GM21619 (cell line): ENCODE results near the gene CCDC6.
"Not testable (repeated sequence)": the region's sequence is repeated elsewhere in the genome, so short reads cannot be mapped to it uniquely, and the experiment has no call there.

Experiments used
- ATAC-seq: cut with Tn5 transposase; IDR thresholded peaks from one replicate; pipeline ENCODE4 v1.9.1; 2021; ENCODE audit not compliant: unreplicated experiment

CCDC6 gene

DNA sequence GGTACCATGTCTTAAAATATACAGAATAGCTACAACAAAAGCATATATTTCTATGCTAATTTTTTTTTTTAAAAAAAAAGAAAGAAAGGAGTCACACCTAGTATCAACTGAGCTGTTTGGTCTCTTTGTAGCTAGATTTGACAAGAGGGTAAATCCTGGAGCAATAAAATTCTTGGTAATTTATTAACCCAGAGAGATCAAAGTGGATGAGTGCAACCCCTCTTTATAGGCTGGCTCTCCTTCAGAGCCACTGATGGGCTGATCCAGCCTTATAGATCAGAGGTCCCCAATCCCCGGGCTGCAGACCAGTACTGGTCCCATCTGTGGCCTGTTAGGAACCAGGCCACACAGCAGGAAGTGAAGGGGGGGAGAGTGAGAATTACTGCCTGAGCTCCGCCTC lies 133.3 kb downstream of the CCDC6 start:
- ATAC-seq = no peak

DNA sequence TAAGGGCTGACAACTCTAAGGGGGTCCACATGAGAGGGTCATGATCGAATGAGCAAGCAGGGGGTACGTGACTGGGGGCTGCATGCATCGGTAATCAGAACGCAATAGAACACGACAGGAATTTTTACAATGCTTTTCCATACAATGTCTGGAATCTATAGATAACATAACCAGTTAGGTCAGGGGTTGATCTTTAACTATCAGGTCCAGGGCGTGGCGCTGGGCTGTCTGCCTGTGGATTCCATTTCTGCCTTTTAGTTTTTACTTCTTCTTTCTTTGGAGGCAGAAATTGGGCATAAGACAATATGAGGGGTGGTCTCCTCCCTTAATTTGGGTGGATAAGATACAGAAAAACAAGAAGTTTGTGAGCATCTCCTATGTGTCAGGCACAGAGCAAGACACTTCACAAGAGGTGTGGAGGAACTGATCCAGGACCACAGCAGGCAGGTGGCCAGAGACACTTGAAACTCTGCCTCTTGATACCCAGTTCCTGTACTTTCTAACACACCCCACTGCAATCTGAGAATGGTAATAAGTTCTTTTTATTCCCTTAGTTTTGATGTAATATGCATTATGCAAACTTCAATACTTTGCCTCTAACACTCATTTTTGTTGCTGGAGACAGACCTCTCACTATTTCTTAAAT lies 135.1 kb downstream of the CCDC6 start:
- no peak for ATAC-seq

DNA sequence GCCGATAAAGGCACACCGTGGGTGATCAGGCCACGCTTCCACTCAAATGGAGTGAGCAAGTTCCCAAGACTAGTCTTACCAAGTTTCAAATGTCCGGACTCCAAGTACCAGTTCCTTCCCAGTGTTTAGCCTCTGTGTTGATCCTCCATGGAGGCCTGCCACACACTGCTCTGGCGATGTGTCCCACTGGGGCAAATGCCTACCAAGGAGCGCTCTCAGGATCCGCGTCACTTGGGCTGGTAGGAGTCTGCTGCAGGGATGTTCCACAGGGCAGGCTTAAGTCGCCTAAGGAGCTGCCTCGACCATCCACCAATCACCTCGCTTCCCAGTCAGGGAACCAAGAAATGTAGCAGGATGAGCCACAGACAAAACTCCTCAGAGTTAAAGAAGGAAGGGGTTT lies 135.7 kb downstream of the CCDC6 start:
- no peak for ATAC-seq

DNA sequence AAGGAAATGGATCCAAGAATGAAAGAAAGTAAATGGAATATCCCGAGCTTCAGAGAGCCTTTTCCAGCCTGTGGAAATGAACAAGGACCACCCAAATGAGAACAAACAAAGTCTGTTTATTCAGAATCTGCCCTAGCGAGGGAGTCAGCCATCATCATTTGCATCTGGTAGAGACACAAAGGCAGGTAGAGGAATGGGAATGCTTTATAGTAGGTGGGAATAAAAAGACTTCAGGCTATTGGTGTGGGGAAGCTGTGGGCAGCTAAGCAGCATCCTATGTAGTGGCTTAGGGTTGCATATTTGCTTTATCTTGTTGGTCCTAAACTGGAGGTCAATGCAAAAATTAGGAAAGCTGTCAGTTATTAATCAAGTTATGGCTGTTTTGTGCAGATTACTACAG lies 143.9 kb downstream of the CCDC6 start:
- no peak for ATAC-seq

DNA sequence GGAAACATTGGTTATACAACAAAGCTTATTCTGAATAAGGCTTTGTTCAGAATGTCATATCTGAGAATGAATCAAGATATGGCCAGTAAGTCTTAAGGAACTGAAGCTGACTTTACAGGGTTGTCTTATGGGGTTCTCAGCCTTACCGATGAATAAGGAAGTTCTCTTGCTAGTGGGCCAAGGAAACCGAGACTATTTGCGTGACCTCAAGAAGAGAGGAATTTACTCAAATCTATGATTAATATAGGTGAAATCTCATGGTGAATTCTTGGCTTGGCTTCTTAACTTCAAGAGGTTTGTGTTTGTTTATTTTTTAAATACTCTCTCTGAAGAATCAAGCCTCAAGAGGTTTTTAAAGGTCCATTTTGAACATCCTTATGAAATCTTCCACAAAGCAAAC lies 148.4 kb downstream of the CCDC6 start:
- ATAC-seq = no peak

DNA sequence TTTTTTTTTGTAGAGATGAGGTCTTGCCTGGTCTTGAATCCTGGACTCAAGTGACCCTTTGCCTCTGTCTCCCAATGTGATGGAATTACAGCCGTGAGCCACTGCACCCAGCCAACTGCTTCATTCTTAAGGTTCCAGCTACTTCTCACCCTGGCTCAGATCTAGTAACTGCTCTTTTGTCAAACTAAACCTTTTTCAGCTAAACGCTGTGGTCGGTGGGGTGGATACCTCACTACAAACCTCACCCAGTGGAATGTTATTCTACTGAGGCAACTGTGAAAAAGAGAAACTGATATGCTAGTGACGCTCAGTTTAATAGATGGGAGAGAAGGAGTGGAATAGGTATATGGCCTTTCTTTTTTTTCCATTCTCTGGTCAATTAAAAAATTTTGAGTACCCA lies 151.4 kb downstream of the CCDC6 start:
- ATAC-seq = no peak

DNA sequence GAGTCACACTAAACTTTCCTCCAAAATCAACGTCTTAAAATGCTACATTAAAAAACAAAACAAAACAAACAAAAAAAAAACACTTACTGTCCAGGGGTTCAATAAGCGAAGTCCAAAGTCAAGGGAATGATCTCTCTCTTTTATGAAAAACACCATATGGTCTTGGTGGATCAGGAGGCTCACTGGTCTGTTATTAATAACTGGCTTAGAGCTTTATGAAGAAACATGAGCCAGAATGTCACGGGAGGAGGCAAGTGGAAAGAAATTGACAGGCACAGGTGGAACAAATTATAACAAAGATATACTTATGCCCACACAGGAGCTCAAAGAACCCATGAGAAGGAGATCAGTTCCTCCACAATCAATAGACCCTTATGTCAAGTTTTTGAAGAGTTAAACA lies 153.1 kb downstream of the CCDC6 start, which contains the start of gene MRLN:
Gene MRLN, minus strand, starts transcription at position 189 of the 400 bp plus-strand sequence.
- no peak for ATAC-seq

DNA sequence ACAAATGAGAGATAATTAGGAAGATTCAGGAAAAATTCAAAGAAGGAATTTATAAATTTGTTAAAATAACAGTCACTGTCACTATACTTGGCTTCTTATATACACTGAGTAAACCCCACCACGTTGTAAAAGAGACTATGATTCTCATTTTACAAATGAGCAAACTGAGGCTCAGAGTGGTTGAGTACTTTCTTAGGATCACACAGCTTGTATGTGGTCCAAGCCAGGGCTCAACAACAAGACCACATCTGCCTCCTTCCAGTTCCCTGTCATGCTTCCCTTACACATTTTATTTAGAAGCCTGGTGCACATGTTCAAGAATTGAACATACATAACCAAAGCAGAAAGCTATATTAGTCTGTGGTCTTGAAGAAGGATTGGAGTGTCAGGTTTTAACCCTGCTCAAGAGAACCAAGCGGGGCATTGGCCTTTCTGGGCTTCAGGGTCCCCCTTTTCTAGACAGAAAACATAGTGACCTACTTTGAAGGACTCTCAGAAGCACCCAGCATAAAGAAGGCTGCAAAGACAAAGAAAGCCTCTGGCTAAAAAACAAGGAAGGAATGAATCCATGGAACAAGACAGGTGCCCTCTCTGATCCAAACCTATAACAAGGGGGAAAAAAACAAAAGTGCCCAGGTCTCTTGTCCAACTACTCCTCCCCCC lies 153.9 kb downstream of the CCDC6 start:
- no peak for ATAC-seq

DNA sequence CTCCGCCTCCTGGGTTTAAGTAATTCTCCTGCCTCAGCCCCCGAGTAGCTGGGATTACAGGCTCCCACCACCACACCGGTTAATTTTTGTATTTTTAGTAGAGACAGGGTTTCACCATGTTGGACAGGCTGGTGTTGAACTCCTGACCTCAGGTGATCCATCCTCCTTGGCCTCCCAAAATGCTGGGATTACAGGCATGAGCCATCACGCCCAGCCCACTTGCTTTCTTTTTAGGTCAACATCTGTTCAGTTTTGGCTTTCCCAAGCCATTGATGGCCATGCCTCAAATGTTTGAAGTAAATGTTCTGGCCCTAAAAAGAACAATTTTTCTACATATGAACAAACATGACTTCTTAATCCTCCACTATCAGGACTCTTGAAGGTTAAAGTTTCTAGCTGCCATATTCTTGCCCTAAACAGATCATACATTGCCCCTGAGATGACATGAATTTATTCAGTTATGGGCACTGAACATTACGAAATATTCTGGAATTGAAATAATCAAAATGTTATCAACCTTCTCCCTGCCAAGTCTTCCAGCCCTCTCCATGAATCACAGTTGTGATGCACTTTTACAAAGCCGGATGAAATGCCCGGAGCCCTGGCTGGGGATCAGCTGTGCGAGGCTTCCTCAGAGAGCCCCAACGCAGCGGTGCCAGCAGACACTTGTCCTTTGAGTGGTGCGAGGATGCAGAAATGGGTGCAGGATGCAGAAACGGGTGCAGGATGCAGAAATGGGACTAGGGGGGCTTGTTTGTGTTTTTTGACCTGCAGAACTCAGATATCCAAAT lies 156.0 kb downstream of the CCDC6 start:
- no peak for ATAC-seq

DNA sequence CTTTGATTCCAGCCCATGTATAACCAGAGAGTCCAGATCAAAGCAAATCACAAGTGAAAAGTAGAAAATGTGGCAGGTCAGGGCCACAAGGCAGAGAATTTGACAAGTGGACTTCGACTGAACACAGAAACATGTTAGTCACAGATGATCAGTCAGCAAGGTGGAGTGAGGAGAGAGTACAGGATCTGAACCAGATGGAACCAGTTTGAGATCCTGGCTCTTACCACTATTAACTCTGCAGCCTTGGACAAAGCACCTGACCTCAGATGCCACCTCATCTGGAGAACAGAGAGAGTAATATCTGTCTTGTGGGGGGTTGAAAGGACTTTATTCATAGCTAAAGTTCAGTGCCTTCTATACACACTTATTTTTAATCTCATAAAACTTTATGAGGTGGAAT lies 157.5 kb downstream of the CCDC6 start:
- ATAC-seq = no peak

DNA sequence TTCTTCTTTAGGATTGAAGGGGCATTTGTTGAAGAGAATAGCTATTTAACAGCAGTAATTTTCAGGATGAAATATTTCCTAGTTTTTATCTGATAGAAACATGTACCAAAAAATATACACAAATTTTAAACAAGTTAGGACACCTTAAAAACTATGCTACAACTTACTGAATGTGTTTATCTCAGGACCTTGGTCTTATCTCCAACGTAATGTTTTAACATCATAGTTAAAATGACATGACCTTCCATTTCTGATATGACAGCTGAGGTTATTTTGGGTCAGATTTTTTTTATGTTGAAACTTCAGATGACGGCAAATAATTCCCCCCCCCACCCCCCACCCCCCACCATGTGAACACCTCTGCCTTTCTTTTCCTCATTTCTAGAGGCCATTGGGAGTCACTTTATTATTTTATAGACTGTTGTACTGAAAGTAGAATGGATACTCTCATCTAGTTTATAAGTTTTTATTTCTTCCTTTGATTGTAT lies 161.1 kb downstream of the CCDC6 start:
- ATAC-seq = no peak

DNA sequence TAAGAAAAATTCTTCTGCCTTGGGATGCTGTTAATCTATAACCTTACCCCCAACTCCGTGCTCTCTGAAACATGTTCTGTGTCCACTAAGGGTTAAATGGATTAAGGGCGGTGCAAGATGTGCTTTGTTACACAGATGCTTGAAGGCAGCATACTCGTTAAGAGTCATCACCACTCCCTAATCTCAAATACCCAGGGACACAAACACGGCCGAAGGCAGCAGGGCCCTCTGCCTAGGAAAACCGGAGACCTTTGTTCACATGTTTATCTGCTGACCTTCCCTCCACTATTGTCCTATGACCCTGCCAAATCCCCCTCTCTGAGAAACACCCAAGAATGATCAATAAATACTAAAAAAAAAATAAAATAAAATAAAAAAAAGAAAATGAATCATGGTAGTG lies 161.6 kb downstream of the CCDC6 start:
- not testable (repeated sequence) for ATAC-seq

DNA sequence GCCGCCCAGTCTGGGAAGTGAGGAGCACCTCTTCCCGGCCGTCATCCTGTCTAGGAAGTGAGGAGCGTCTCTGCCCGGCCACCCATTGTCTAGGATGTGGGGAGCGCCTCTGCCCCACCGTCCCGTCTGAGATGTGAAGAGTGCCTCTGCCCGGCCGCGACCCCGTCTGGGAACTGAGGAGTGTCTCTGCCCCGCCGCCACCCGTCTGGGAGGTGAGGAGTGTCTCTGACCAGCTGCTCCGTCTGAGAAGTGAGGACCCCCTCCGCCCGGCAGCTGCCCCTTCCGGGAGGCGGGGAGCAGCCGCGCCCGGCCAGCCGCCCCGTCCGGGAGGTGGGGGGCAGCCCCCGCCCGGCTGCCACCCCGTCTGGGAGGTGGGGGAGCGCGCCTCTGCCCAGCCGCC lies 162.2 kb downstream of the CCDC6 start:
- not testable (repeated sequence) for ATAC-seq

DNA sequence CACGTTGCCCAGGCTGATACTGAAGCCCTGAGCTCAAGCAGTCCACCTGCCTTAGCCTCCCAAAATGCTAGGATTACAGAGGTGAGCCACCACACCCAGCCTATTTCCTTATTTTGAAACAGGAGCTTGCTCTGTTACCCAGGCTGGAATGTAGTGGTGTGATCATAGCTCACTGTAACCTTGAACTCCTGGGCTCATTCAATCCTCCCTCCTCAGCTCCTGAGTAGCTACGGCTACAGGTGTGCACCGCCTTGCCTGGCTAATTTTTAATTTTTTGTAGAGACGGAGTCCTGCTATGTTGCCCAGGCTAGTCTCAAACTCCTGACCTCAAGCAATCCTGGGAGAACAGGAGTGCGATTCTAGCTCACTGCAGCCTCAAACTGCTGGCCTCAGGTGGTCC lies 164.8 kb downstream of the CCDC6 start:
- no peak for ATAC-seq

DNA sequence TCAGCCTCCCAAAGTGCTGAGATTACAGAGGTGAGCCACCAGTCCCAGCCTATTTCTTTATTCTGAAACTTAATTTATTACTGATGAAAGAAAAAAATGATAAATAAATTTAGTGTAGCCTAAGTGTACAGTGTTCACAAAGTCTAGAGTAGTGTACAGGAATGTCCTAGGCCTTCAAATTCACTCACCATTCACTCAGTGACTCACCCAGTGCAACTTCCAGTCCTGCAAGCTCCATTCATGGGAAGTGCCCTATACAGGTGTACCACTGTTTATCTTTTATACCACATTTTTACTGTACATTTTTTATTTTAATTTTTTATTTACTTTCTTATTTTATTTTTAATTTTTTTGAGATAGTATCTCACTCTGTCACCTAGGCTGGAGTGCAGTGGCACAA lies 165.3 kb downstream of the CCDC6 start:
- ATAC-seq = no peak
